GM12872 (cell line): ENCODE measurements around the gene ZFPM1.

ENCODE experiments used
- TF ChIP-seq, protein P1 (sequence below): IDR thresholded peaks from 3 replicates; pipeline ENCODE4 v1.5.1; 2011; ENCODE audit warnings: low read depth, mild to moderate bottlenecking, low read length, moderate library complexity; ENCODE audit not compliant: insufficient read depth

Gene ZFPM1

DNA sequence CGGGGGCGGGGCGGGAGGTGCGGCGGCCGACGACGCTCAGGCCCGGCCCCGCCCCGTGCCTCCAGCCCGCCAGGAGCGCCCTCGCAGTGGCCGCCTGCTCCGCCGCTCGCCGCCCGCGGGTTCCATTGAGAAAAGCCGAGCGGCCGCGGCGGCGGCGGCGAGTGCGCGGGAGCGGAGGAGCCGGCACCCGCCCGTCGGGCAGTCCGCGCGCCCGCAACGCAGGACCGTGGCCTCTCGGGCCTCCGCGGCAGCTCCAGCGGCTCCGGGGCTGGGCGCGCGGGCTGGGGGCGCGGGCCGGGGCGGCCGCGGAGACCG is at the start of gene ZFPM1:
TSS of gene ZFPM1 (plus strand) at position 64 of the 315 bp plus-strand sequence. CDS start 359 bp downstream, outside the sequence.
- TF ChIP-seq, protein P1, sequence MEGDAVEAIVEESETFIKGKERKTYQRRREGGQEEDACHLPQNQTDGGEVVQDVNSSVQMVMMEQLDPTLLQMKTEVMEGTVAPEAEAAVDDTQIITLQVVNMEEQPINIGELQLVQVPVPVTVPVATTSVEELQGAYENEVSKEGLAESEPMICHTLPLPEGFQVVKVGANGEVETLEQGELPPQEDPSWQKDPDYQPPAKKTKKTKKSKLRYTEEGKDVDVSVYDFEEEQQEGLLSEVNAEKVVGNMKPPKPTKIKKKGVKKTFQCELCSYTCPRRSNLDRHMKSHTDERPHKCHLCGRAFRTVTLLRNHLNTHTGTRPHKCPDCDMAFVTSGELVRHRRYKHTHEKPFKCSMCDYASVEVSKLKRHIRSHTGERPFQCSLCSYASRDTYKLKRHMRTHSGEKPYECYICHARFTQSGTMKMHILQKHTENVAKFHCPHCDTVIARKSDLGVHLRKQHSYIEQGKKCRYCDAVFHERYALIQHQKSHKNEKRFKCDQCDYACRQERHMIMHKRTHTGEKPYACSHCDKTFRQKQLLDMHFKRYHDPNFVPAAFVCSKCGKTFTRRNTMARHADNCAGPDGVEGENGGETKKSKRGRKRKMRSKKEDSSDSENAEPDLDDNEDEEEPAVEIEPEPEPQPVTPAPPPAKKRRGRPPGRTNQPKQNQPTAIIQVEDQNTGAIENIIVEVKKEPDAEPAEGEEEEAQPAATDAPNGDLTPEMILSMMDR = no peak

DNA sequence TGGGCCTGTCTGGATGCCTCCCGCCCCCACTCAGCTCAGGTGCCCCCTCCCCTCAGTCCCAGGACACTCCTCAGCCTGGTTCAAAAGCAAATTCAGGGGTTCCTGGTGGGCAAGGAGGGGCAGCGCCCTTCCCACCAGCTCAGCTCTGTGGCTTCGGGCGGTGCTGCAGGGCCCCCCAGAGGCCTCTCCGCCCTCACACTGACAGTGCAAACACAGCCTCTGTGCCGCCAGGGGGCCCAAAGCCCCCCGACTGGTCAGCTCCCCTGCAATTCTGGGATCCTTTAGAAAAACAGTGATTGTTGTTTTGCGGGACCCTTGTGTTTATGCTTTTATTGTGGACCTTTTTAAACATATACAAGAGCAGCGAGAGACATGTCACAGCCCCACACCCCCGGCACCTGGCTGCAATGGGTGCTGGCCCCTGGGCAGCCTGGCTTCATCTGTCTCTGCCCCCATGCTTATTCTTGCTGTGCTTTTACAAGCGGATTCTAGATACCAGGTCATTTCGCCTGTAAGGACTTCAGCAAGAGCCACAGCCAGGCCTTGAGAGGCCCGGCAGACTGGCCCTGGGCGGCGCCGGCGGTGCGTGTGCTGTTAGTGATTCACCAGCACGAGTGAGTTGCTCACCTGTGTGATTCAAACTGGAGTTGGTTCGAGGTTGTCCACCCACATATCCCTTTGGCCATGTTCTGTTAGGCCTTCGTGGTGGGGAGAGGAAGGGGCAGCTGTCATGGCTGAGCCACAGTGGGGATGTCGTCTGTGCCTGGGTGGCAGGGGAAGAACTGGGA is 49.1 kb upstream of the ZFPM1 start:
- TF ChIP-seq, protein P1 = no peak

DNA sequence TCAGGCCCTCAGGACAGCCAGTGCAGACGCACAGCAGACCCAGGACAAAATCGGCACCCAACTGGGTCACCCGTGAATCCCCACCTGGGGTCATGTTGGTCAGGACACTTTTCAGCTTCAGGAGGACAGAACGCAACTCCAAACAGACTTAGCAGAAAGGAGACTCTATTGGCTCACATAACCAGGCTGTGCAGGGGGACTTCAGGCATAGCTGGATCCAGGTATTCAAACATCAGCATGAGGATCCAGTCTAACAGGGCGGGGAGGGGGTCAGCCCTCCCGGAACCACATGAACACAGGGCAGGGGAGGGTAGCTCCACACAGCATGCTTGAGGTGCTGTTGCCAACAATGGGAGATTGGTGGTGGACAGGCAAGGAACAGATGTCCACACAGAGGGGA is 48.3 kb upstream of the ZFPM1 start:
- TF ChIP-seq, protein P1 = no peak

DNA sequence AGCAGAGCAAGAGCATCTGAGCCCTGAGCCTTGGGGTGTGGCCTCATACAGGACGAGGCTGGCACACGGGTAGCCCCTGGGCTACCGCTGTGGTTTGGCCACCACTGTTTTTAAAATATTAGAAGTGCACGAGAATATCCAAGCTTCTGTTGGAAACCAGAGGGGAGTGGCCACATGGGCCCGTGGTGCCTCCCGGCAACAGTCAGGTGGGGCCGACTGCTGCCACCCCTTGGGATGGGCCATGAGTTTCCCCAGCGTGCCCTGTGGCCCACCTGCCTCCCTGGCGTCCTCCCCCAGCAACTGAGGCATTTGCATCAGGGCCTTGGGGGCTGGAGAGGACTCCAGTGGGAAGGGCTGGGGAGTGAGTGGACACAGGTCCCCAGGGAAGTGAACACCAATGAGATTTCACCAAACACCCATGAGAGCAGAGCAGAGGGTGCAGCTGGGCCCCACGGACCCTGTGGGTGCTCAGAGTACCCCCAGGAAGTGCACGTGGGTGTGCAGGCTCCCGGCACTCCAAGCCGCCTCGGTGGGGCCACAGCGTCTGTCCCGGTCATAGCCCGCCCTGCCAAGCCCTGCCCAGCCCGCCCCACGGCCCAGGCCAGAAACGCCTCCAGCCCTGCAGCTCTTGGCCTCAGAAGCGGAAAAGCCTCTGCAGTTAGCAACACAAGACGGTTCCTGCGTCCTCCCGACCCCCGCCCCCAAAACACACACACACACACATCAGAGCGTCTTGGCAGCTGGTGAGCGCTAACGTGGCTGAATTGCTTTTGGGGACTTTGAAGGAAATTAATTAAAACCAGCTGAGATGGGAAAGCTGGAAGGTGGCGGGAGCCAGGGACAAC is 47.6 kb upstream of the ZFPM1 start:
- TF ChIP-seq, protein P1 = no peak

DNA sequence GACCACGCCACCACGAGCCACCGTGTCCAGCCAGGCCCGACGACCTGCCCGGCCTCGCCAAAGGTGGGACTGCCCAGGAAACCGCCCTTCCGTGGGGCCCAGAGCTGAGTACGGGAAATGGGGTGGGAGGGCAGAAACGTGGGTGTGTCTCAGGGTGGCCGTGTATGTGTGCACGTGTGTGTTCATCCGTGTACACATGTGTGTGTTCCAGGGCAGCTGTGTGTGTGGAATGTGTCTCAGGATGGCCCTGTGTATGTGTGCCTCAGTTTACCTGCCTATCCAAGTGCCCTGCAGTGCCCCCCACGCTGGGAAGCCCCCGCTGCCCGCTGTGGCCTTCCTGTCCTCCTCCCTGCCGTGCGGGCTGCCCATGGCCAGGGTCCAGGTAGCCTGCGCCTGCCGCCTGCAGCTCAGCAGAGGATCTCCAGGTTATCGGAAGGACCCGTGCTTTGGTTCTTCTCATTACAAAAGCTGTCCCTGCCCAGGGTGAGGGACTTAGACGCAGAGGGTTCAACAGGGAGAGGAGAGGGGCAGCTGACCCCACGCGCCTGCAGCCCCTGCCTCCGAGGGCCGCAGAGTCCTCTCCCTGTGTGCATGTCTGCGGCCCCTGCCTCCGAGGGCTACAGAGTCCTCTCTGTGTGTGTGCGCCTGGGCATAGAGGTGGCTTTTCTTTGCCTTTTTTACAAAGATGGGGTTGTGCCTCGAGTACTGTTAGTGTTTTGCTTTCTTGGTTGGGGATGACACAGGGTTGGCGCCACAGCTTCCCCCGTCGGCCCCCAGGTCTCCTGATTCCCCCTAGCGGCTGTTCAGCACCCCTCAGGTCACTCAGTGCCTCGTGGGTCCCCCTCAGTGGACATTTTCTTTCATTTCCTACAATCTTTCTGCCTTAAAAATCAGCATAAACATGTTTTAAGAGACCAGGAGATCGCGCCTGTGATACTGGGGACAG is 46.7 kb upstream of the ZFPM1 start:
- TF ChIP-seq, protein P1 = no peak

DNA sequence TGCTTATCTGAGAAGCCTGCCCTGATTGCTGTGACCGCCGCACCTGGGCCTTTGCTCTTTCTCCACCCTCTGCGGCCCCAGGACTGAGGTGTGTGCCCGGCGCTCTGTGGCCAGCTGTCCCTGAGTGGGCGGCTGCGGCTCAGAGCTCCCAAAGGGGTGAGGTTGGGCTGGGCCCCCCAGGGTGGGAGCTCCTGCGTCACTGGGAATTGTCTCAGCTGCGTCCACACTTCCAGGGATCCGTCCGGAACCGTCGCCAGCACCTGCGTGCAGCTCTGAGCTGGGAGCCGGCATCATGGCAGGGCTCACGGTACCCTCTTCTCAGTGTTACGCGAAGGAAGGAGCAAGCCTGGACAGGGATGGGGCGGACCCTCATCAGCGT is 46.0 kb upstream of the ZFPM1 start:
- TF ChIP-seq, protein P1 = no peak

DNA sequence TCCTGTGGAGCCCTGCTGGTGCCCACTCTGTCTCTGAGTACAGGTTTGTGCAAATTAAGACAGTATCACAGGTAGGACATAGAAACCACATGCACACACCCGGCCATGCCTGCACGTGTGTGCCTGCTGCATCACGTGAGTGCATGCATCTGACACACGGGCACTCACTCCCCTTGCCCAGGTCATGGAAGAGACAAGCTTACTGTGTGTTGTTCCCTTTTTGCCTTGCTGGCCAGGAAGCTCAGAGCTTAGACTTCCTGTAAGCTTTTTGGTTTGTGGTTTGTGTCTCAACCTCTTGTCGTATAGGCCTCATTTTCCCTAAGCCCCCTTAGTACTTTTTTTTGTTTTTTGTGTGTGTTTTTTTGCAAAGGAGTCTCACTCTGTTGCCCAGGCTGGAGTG is 45.3 kb upstream of the ZFPM1 start:
- TF ChIP-seq, protein P1 = no peak
